Panc1 (cell line): Measurements from ENCODE around the gene KCNB1. TPM values are rescaled to one million over a fixed set of nuclear protein-coding genes. Genes with fewer than 3 reads are reported as not detected.

ENCODE experiments used
- ATAC-seq: fragments of 200-7000 bp; cut with Tn5 transposase; 2 replicates; pipeline ENCODE4 v1.9.1; 2020; ENCODE audit warnings: mild to moderate bottlenecking, moderate library complexity
- BruUV-seq: library from RNA; stranded (reverse); fragments of 400-500 nt; replicated peaks from 2 replicates; lab custom pipeline; 2021; lab: Mats Ljungman, UMichigan
- CTCF ChIA-PET: fragments of 300-600 bp; sonication (Branson Sonifier 250); formaldehyde crosslinking; loops from one replicate; lab custom pipeline; 2022; ENCODE audit warnings: antibody characterized with exemption; lab: Charles Lee
- POLR2A ChIA-PET: fragments of 300-600 bp; sonication (Branson Sonifier 250); formaldehyde crosslinking; loops from one replicate; lab custom pipeline; 2022; ENCODE audit warnings: antibody characterized with exemption; lab: Charles Lee
- DNase-seq: peaks from one replicate; pipeline ENCODE4 v3.0.0-alpha.2; 2010; ENCODE audit warnings: low read depth, low spot score
- H3K27ac ChIP-seq: 2 replicates; pipeline ENCODE4 v1.5.1; 2011; ENCODE audit warnings: mild to moderate bottlenecking, low read length, inconsistent platforms
- H3K27me3 ChIP-seq: fragments of 200-500 bp; sonication (Bioruptor generic); 2 replicates; pipeline ENCODE4 v1.6.0; 2014; ENCODE audit warnings: low read length, inconsistent platforms; ENCODE audit not compliant: control insufficient read depth, insufficient read depth
- H3K36me3 ChIP-seq: fragments of 200-500 bp; sonication (Bioruptor generic); 2 replicates; pipeline ENCODE4 v1.5.1; 2014; ENCODE audit warnings: inconsistent platforms, mild to moderate bottlenecking, low read length, moderate library complexity; ENCODE audit not compliant: control insufficient read depth, insufficient read depth
- H3K4me1 ChIP-seq: 2 replicates; pipeline ENCODE4 v1.5.1; 2011; ENCODE audit warnings: inconsistent platforms, mild to moderate bottlenecking, low read length, moderate library complexity; ENCODE audit not compliant: control insufficient read depth, insufficient read depth
- H3K4me3 ChIP-seq, 2 experiments: 2 replicates each; pipeline ENCODE4 v1.5.1; 2011 to 2012; ENCODE audit warnings: low read depth in 2 of 2, low read length in 2 of 2, mild to moderate bottlenecking in 2 of 2, inconsistent platforms in 1 of 2, moderate library complexity in 1 of 2
- H3K9me3 ChIP-seq: fragments of 200-500 bp; sonication (Bioruptor generic); 2 replicates; pipeline ENCODE4 v1.5.1; 2014; ENCODE audit warnings: low read depth, mild to moderate bottlenecking, inconsistent platforms, low read length, moderate library complexity; ENCODE audit not compliant: control insufficient read depth, insufficient read depth
- POLR2AphosphoS5 ChIP-seq: IDR thresholded peaks from 2 replicates; pipeline ENCODE4 v1.6.1; 2012; ENCODE audit warnings: mild to moderate bottlenecking, low read depth, low read length, moderate library complexity
- SIN3A ChIP-seq: IDR thresholded peaks from 2 replicates; pipeline ENCODE4 v1.6.1; 2012; ENCODE audit warnings: low read depth, mild to moderate bottlenecking, low read length, moderate library complexity, borderline replicate concordance; ENCODE audit not compliant: insufficient read depth
- TCF7L2 ChIP-seq: IDR thresholded peaks from 2 replicates; pipeline ENCODE4 v1.6.1; 2011; ENCODE audit warnings: mild to moderate bottlenecking, low read depth, low read length, inconsistent platforms
- in situ Hi-C: cut with HindIII; loops from 2 replicates; pipeline ENCODE4 v1.10.0; 2016; ENCODE audit warnings: low sequenced_read_pairs, low pct_unique_long_range_greater_than_20kb
- intact Hi-C: fragments of 100-400 bp; cut with micrococcal nuclease; formaldehyde crosslinking; loops from one replicate; pipeline ENCODE4 v1.10.0; 2022; ENCODE audit not compliant: unreplicated experiment
- total RNA-seq: library from RNA; stranded (reverse); gene quantifications from one replicate; pipeline ENCODE4 v1.2.1, GENCODE V29; 2021; ENCODE audit not compliant: unreplicated experiment
- TF ChIP-seq, protein P1 (sequence below): fragments of 450-650 bp; IDR thresholded peaks from 2 replicates; pipeline ENCODE4 v1.5.1; 2017; ENCODE audit warnings: mild to moderate bottlenecking
- TF ChIP-seq, protein P2 (sequence below), 2 experiments: IDR thresholded peaks; 2 replicates each; pipeline ENCODE4 v1.6.1; 2011 to 2012; ENCODE audit warnings: low read depth in 2 of 2, control low read depth in 1 of 2, low read length in 1 of 2, mild to moderate bottlenecking in 1 of 2, moderate library complexity in 1 of 2; ENCODE audit not compliant: insufficient read depth in 1 of 2

KCNB1 gene
- total RNA-seq, 1 experiment from 2014 or later, result 11.1 TPM

DNA sequence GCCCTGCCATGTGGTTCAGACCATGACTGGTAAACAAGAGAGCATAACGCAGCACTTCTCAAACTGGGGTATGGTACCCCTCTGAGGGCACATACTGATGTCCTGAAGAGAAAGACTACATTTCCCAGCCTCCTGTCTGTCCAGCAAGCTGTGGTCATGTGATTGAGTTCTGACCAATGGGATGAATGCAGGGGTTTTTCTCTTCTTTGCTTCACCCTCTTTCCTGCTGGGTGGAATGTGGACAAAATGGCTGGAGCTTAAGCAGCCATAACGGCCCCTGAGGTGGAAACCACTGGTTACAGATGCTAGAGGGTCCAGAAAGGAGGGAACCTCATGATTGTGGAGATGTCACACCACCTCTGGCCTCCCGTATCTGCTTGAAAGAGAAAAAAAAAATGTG is 19.4 kb upstream of the KCNB1 start:
- ATAC-seq, result peak; percentile 71; the same call in 1 of the 2 replicates
- CTCF ChIA-PET, result interaction anchor here (0.5 kb wide), 1 partner anchor 217 kb away, joined by 3 read pairs; no protein-coding TSS in a partner anchor
- DNase-seq, result no peak
- H3K36me3 ChIP-seq, result no peaks in the 10 kb centered on the region
- POLR2A ChIA-PET, result interaction anchor here (0.6 kb wide), 1 partner anchor 133 kb away, joined by 12 read pairs; no protein-coding TSS in a partner anchor
- no TSS peak for BruUV-seq
- no peak overlapping the region for H3K4me3 ChIP-seq
- H3K27me3 ChIP-seq, result no peaks in the 10 kb centered on the region
- no peak overlapping the region for H3K27ac ChIP-seq
- TF ChIP-seq, protein P1, sequence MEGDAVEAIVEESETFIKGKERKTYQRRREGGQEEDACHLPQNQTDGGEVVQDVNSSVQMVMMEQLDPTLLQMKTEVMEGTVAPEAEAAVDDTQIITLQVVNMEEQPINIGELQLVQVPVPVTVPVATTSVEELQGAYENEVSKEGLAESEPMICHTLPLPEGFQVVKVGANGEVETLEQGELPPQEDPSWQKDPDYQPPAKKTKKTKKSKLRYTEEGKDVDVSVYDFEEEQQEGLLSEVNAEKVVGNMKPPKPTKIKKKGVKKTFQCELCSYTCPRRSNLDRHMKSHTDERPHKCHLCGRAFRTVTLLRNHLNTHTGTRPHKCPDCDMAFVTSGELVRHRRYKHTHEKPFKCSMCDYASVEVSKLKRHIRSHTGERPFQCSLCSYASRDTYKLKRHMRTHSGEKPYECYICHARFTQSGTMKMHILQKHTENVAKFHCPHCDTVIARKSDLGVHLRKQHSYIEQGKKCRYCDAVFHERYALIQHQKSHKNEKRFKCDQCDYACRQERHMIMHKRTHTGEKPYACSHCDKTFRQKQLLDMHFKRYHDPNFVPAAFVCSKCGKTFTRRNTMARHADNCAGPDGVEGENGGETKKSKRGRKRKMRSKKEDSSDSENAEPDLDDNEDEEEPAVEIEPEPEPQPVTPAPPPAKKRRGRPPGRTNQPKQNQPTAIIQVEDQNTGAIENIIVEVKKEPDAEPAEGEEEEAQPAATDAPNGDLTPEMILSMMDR, result no peak
- TF ChIP-seq POLR2AphosphoS5 (no peak), SIN3A (no peak), TCF7L2 (no peak)
- TF ChIP-seq, protein P2, sequence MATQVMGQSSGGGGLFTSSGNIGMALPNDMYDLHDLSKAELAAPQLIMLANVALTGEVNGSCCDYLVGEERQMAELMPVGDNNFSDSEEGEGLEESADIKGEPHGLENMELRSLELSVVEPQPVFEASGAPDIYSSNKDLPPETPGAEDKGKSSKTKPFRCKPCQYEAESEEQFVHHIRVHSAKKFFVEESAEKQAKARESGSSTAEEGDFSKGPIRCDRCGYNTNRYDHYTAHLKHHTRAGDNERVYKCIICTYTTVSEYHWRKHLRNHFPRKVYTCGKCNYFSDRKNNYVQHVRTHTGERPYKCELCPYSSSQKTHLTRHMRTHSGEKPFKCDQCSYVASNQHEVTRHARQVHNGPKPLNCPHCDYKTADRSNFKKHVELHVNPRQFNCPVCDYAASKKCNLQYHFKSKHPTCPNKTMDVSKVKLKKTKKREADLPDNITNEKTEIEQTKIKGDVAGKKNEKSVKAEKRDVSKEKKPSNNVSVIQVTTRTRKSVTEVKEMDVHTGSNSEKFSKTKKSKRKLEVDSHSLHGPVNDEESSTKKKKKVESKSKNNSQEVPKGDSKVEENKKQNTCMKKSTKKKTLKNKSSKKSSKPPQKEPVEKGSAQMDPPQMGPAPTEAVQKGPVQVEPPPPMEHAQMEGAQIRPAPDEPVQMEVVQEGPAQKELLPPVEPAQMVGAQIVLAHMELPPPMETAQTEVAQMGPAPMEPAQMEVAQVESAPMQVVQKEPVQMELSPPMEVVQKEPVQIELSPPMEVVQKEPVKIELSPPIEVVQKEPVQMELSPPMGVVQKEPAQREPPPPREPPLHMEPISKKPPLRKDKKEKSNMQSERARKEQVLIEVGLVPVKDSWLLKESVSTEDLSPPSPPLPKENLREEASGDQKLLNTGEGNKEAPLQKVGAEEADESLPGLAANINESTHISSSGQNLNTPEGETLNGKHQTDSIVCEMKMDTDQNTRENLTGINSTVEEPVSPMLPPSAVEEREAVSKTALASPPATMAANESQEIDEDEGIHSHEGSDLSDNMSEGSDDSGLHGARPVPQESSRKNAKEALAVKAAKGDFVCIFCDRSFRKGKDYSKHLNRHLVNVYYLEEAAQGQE (IDR thresholded peaks at IDR 0.05; ENCODE audit: insufficient read depth in 1 of 2, low read depth in 2 of 2, low read length in 1 of 2), result no peak
- no peaks in the 10 kb centered on the region for H3K9me3 ChIP-seq
- H3K4me1 ChIP-seq, result no peaks in the 10 kb centered on the region
- in situ Hi-C loops (no loop called here), intact Hi-C loops (no loop called here)

DNA sequence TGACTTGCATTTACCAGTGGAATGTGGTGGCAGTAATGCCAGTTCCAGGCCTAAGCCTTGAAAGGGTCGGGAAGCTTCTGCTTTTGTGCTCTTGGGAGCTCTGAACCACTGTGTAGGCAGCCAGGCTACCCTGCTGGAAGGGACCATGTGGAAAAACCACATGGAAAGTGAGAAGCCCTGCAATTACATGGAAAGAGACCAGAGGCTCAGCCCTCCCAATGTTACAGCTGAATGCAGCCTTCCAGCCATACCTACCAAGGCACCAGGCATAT is 14.9 kb upstream of the KCNB1 start:
- Histone ChIP-seq H3K4me3 (no peak overlapping the region), H3K36me3 (no peaks in the 10 kb centered on the region), H3K9me3 (no peaks in the 10 kb centered on the region), H3K4me1 (no peaks in the 10 kb centered on the region), H3K27ac (no peak overlapping the region), H3K27me3 (no peaks in the 10 kb centered on the region)
- BruUV-seq, result no TSS peak
- in situ Hi-C loops (no loop called here), intact Hi-C loops (no loop called here)
- no peak for DNase-seq
- ChIA-PET POLR2A (interaction anchor here (0.7 kb wide), 1 partner anchor 12 kb away, joined by 3 read pairs; no protein-coding TSS in a partner anchor), CTCF (interaction anchor here (0.6 kb wide), 2 partner anchors 9 to 235 kb away, joined by 5 to 10 read pairs; no protein-coding TSS in a partner anchor)
- TF ChIP-seq, protein P1, result no peak
- TF ChIP-seq SIN3A, result no peak
- TF ChIP-seq POLR2AphosphoS5, result no peak
- TF ChIP-seq TCF7L2, result no peak
- TF ChIP-seq, protein P2 (IDR thresholded peaks at IDR 0.05; ENCODE audit: insufficient read depth in 1 of 2, low read depth in 2 of 2, low read length in 1 of 2), result no peak
- ATAC-seq, result no peak
